GM04503 (cell line): ENCODE data around the gene NHEJ1.
"Not testable (repeated sequence)": the region's sequence is repeated elsewhere in the genome, so short reads cannot be mapped to it uniquely, and the experiment has no call there.

ENCODE experiments used
- DNase-seq: peaks from one replicate; pipeline ENCODE4 v3.0.0-alpha.2; 2012; ENCODE audit warnings: low read depth

Gene NHEJ1, protein sequence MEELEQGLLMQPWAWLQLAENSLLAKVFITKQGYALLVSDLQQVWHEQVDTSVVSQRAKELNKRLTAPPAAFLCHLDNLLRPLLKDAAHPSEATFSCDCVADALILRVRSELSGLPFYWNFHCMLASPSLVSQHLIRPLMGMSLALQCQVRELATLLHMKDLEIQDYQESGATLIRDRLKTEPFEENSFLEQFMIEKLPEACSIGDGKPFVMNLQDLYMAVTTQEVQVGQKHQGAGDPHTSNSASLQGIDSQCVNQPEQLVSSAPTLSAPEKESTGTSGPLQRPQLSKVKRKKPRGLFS

GRCh38 chr2:219160186-219161017, at the start of gene NHEJ1:
TSS of gene NHEJ1 (minus strand) at chr2:219160815. CDS start at chr2:219158362, 2,453 bp downstream.
- DNase-seq, result peak; percentile 61

DNA sequence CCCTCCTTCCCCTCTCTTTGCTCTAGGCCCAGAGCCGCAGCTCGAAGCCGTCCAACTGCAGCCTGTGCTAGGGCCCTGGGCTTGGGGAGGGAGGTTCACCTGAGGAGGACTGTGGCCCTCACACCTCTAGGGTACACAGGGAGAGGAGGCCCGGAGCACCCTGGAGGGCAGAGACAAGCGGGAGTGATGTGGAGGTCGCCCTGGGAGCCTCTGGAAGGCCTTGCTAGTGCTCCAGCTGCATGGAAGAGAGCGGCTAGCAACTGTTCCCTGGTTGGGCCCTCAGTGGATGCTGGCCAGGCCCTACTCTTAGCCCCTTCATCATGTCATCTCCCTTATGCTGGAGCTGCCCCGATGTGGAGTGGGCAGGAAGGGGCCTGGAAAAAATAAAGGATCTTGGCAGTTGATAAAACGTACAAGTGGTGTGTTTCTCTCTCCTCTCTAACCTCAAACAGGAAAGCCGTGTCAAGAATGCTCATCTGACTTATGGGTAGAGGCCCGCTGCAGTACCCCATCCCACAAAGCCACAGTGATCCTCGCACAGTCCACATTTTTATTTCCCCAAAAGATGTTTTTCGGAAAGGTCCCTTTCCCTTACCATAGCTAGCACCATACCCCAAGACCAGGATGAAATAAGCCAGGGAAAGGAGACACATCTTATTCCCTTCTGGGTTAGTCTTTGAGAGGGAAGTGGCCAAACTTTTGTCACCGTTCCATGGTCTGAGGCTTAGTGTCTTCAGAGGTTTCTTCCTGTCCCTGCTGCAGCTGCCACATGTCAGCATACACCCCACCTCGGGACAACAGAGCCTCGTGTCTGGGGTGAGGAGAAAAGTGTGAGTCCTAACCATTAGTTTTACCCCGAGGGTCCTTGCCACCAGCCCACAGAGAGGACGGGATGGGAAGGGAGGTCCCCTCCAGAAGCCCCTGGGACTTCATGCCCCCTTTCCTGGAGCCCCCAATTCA, 48.9 kb upstream of the NHEJ1 start:
- no peak for DNase-seq

- no peak for DNase-seq
Measured at GRCh38 chr2:219207884-219208740, 47.5 kb upstream of the NHEJ1 start.

GRCh38 chr2:219207134-219207883, 46.7 kb upstream of the NHEJ1 start:
- no peak for DNase-seq

GRCh38 chr2:219206328-219207133, 45.9 kb upstream of the NHEJ1 start, which contains the start of gene ZFAND2B:
TSS of gene ZFAND2B (plus strand) at chr2:219206782. CDS start at chr2:219206988, 206 bp downstream.
- DNase-seq, result peak; percentile 47

GRCh38 chr2:219205981-219206327, 45.3 kb upstream of the NHEJ1 start:
- no peak for DNase-seq

DNA sequence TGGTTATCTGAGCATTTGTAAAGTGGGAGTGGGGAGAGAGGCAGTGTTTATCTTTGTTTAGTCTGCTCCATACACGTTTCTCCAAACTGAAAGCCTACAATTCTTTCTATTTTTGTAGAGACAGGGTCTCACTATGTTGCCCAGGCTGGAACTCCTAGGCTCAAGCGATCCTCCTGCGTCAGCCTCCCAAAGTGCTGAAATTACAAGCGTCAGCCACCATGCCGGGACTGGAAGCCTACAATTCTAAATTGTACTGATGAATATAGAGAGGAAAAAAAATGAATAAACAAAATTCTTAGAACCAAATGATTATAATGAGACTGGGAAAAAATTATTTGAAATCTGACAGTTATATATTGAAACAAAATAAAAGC, 44.5 kb upstream of the NHEJ1 start:
- no peak for DNase-seq

DNA sequence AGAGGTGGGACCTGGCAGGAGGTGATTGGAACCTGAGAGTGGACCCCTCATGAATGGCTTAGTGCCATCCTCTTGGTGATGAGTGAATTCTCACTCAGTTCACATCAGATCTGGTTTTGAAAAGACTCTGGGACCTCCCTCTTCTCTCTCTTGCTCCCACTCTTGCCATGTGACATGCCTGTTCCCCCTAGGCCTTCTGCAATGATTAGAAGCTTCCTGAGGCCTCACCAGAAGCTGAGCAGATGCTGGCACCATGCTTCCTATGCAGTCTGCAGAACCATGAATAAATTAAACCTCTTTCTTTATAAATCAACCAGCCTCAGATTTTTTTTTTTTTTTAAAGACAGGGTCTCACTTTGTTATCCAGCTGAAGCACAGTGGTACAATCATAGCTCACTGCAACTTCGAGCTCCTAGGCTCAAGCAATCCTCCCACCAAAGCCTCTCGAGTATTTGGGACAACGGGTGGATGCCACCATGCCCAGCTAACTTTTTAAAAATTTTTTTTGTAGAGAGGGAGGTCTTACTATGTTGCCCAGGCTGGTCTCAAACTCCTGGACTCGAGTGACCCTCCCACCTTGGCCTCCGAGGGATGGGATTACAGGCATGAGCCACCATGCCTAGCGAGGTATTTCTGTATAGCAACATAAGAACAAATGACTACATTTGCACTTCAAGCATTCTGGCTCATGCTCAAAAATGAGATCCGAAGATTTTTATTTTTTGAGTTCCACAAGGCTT, 44.0 kb upstream of the NHEJ1 start:
- DNase-seq, result no peak

DNA sequence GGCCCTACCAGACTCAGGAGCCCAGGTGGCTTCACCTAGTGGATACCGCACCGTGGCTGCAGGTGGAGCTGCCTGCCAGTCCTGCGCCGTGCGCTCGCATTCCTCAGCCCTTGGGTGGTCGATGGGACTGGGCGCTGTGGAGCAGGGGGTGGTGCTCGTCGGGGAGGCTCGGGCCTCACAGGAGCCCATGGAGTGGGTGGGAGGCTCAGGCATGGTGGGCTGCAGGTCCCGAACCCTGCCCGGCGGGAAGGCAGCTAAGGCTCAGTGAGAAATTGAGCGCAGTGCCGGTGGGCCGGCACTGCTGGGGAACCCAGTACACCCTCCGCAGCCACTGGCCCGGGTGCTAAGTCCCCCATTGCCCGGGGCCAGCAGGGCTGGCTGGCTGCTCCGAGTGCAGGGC, 40.7 kb upstream of the NHEJ1 start:
- not testable (repeated sequence) for DNase-seq

DNA sequence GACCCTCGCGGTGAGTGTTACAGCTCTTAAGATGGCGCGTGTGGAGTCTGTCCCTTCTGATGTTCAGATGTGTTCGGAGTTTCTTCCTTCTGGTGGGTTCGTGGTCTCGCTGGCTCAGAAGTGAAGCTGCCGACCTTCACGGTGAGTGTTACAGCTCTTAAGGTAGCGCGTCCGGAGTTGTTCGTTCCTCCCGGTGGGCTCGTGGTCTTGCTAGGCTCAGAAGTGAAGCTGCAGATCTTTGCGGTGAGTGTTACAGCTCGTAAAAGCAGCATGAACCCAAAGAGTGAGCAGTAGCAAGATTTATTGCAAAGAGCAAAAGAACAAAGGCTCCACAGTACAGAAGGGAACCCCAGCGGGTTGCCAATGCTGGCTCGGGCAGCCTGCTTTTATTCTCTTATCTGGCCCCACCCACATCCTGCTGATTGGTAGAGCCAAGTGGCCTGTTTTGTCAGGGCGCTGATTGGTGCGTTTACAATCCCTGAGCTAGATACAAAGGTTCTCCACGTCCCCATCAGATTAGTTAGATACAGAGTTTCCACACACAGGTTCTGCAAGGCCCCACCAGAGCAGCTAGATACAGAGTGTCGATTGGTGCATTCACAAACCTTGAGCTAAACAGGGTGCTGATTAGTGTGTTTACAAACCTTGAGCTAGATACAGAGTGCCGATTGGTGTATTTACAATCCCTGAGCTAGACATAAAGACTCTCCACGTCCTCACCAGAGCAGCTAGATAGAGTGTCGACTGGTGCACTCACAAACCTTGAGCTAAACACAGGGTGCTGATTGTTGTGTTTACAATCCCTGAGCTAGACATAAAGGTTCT, 40.1 kb upstream of the NHEJ1 start:
- not testable (repeated sequence) for DNase-seq

- DNase-seq, result no peak
Measured at GRCh38 chr2:219199470-219200211, 39.0 kb upstream of the NHEJ1 start.

GRCh38 chr2:219198974-219199373, 38.4 kb upstream of the NHEJ1 start:
- no peak for DNase-seq

- no peak for DNase-seq
Measured at GRCh38 chr2:219197388-219197787, 36.8 kb upstream of the NHEJ1 start.

- no peak for DNase-seq
Measured at GRCh38 chr2:219186754-219187456, 26.3 kb upstream of the NHEJ1 start.

DNA sequence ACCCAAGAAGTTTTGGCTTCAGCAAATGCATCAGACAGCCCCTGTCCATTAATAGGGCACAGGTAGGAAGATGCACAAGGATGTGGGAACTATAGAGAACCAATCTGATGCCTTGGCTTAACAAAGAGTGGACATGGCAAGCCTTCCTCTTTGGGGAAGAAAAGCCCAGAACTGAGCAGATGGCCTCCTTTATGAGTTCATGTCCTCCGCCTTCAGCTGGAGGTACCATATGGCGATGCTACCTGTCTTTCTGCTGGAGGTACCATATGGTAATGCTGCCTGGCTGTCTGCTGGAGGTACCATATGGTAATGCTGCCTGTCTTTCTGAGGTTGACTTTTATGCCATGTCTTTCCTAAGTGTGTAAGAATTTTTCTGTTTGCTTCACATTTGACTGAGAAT, 23.5 kb upstream of the NHEJ1 start:
- DNase-seq, result no peak

DNA sequence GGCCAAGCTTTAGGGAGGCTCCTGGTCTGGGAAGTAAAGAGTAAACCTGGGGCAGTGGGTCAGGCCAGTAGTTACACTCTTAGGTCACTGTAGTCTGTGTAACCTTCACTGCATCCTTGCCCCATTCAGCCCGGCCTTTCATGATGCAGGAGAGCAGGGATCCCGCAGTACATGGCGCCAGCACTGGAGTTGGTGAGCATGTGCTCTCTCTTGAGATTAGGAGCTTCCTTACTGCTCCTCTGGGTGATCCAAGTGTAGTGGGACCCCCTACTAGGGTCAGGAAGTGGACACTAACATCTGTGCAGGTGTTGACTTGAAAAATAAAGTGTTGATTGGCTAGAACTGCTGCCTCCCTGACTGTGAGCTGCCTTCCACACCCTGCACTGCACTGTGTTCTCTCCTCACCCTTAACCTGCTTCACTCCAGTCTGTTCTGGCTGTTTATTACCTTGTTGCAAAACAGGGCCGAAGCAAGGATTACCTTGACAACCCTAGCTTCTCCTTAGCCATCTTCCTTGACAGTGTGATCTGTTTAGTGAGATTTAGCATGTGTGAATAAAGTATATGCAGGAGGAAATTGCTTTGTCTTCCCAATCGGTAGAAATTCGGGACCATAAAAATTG, 22.6 kb upstream of the NHEJ1 start:
- DNase-seq, result no peak
